A673 (cell line): ENCODE data around the gene RELN. TPM values are rescaled to one million over a fixed set of nuclear protein-coding genes. Genes with fewer than 3 reads are reported as not detected.

Source experiments
- BruUV-seq: library from RNA; stranded (reverse); fragments of 400-500 nt; replicated peaks from 2 replicates; lab custom pipeline; 2021; lab: Mats Ljungman, UMichigan
- CTCF ChIA-PET: fragments of 300-600 bp; sonication (Branson Sonifier 250); formaldehyde crosslinking; loops from one replicate; lab custom pipeline; 2022; ENCODE audit warnings: antibody characterized with exemption; lab: Charles Lee
- POLR2A ChIA-PET: fragments of 300-600 bp; sonication (Branson Sonifier 250); formaldehyde crosslinking; loops from one replicate; lab custom pipeline; 2022; ENCODE audit warnings: antibody characterized with exemption; ENCODE audit not compliant: low non-redundant PET; lab: Charles Lee
- DNase-seq: peaks from one replicate; pipeline ENCODE4 v3.0.0-alpha.2; 2015; ENCODE audit warnings: low spot score
- H3K27ac ChIP-seq: fragments of 200-600 bp; sonication (generic); 2 replicates; pipeline ENCODE4 v1.5.1; 2016; ENCODE audit warnings: mixed run types, low read depth, mild to moderate bottlenecking, mixed read lengths, antibody characterized with exemption, low read length; ENCODE audit not compliant: poor library complexity, severe bottlenecking
- H3K27me3 ChIP-seq: fragments of 200-600 bp; sonication (generic); replicated peaks from 2 replicates; pipeline ENCODE4 v1.6.1; 2017; ENCODE audit warnings: mixed run types, low read depth, mild to moderate bottlenecking, mixed read lengths, antibody characterized with exemption, low read length; ENCODE audit not compliant: insufficient read depth, poor library complexity
- H3K36me3 ChIP-seq: fragments of 200-600 bp; sonication (generic); 2 replicates; pipeline ENCODE4 v1.6.1; 2016; ENCODE audit warnings: mixed run types, mild to moderate bottlenecking, mixed read lengths, antibody characterized with exemption, low read length; ENCODE audit not compliant: insufficient read depth, poor library complexity, severe bottlenecking
- H3K4me1 ChIP-seq: fragments of 200-600 bp; sonication (generic); 2 replicates; pipeline ENCODE4 v1.6.1; 2017; ENCODE audit warnings: mixed run types, mild to moderate bottlenecking, mixed read lengths, antibody characterized with exemption, low read length; ENCODE audit not compliant: insufficient read depth, poor library complexity, severe bottlenecking
- H3K4me3 ChIP-seq: fragments of 200-600 bp; sonication (generic); 2 replicates; pipeline ENCODE4 v1.5.1; 2016; ENCODE audit warnings: low read depth, mixed run types, mild to moderate bottlenecking, mixed read lengths, low read length; ENCODE audit not compliant: poor library complexity, severe bottlenecking
- H3K9me3 ChIP-seq: fragments of 200-600 bp; sonication (generic); 2 replicates; pipeline ENCODE4 v1.6.1; 2016; ENCODE audit warnings: mixed run types, low read depth, mild to moderate bottlenecking, mixed read lengths, antibody characterized with exemption, low read length; ENCODE audit not compliant: poor library complexity, severe bottlenecking
- EZH2 ChIP-seq: fragments of 200-600 bp; sonication (generic); IDR thresholded peaks from 2 replicates; pipeline ENCODE4 v1.6.1; 2017; ENCODE audit warnings: borderline replicate concordance, low read depth, mild to moderate bottlenecking, mixed read lengths, antibody characterized with exemption, low read length; ENCODE audit not compliant: poor library complexity, severe bottlenecking
- intact Hi-C: fragments of 100-400 bp; cut with micrococcal nuclease; formaldehyde crosslinking; loops from one replicate; pipeline ENCODE4 v1.10.0; 2022; ENCODE audit not compliant: unreplicated experiment
- total RNA-seq: library from RNA; stranded (reverse); gene quantifications from 2 replicates; pipeline ENCODE4 v1.2.3, GENCODE V29; 2021
- TF ChIP-seq, protein P1 (sequence below): fragments of 300-800, 200-600 bp; sonication (generic); conservative IDR thresholded peaks from 2 replicates; pipeline ENCODE4 v1.5.1; 2017; ENCODE audit warnings: low read depth, mild to moderate bottlenecking, antibody characterized with exemption, low read length, moderate library complexity, mixed read lengths

RELN gene
- total RNA-seq, 1 experiment from 2014 or later: not detected

DNA sequence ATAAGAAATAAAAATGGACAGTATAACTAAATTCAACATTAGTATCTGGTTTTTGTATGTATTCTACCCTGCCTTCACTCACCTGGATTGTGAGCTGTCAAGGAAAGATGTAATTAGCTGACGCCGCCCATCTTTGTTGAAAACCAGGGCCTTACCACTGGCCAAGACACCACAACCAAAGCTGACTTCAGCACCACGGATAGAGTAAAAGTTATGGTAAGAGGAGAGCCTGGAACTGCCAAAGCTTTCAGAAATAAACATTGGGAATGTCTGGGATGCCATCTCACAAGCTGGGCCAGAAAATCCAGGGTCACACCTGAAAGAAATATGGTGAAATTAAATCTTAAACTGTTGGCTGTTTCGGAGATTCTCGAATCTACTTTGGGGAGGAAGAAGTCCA lies 353.3 kb downstream of the RELN start:
- Histone ChIP-seq H3K27ac (no peak overlapping the region), H3K9me3 (no peaks in the 10 kb centered on the region), H3K36me3 (no peaks in the 10 kb centered on the region), H3K4me1 (no peaks in the 10 kb centered on the region), H3K27me3 (peaks cover 14% of the 10 kb centered on the region), H3K4me3 (no peak overlapping the region)
- DNase-seq: peak; percentile 31
- BruUV-seq: no TSS peak
- no peak for TF ChIP-seq EZH2
- TF ChIP-seq, protein P1, sequence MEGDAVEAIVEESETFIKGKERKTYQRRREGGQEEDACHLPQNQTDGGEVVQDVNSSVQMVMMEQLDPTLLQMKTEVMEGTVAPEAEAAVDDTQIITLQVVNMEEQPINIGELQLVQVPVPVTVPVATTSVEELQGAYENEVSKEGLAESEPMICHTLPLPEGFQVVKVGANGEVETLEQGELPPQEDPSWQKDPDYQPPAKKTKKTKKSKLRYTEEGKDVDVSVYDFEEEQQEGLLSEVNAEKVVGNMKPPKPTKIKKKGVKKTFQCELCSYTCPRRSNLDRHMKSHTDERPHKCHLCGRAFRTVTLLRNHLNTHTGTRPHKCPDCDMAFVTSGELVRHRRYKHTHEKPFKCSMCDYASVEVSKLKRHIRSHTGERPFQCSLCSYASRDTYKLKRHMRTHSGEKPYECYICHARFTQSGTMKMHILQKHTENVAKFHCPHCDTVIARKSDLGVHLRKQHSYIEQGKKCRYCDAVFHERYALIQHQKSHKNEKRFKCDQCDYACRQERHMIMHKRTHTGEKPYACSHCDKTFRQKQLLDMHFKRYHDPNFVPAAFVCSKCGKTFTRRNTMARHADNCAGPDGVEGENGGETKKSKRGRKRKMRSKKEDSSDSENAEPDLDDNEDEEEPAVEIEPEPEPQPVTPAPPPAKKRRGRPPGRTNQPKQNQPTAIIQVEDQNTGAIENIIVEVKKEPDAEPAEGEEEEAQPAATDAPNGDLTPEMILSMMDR: no peak
- CTCF ChIA-PET: no interaction called here
- intact Hi-C loops: no loop called here
- POLR2A ChIA-PET: no interaction called here

DNA sequence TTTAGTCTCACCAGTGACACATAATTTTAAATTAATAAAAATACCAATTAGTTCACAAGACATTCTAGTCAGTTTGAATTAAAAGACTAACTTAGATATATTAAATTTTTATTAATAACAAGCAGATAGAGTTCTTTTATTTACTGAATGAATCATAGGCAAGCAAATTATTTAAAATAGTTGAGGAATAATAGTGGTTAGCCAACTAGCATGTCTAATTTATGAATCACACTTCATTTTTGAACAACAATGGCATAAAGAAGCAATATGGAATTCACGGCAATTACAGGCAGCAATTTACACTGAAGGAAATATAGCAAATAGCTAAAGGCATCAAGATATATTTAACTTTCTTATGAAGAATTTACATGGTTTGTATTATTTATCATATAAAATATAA lies 356.5 kb downstream of the RELN start:
- DNase-seq: no peak
- no peaks in the 10 kb centered on the region for H3K4me1 ChIP-seq
- H3K36me3 ChIP-seq: no peaks in the 10 kb centered on the region
- H3K27ac ChIP-seq: no peak overlapping the region
- no TSS peak for BruUV-seq
- intact Hi-C loops: no loop called here
- no peak overlapping the region for H3K4me3 ChIP-seq
- peaks cover 24% of the 10 kb centered on the region for H3K27me3 ChIP-seq
- ChIA-PET CTCF (no interaction called here), POLR2A (interaction anchor here (0.6 kb wide), 1 partner anchor 329 kb away, joined by 3 read pairs; no protein-coding TSS in a partner anchor)
- no peak for TF ChIP-seq EZH2
- TF ChIP-seq, protein P1: no peak
- H3K9me3 ChIP-seq: no peaks in the 10 kb centered on the region

DNA sequence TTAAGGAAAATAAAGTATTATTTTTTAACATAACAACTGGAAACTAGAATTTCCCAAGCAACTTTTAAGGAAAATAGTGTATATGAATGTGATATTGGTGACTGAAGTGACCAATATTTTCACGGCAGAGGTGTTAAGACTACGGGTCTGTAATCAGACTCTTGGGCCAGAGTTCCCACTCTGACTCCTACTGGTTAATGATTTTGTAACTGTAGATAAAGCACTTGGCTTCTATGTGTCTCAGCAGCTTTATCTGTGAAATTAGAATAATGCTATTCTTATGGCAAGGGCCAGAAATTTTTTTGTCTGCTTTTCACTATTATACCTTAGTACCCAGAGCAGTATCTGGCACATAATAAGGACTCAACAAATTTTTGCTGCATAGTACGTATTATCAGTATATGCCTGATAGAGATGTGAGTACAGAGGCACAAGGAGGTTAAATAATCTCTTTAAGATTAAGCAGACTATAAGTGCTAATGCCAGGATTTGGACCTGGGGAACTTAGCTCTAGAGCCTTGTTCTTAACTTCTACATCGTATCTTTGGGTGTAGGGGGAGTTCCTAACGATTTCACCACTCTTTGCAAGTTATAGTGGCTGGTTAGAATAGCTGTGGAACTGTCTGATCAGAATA lies 357.3 kb downstream of the RELN start:
- Histone ChIP-seq H3K27me3 (peaks cover 25% of the 10 kb centered on the region), H3K4me3 (no peak overlapping the region), H3K4me1 (no peaks in the 10 kb centered on the region), H3K36me3 (no peaks in the 10 kb centered on the region), H3K9me3 (no peaks in the 10 kb centered on the region), H3K27ac (no peak overlapping the region)
- DNase-seq: no peak
- TF ChIP-seq, protein P1: no peak
- no peak for TF ChIP-seq EZH2
- intact Hi-C loops: no loop called here
- ChIA-PET POLR2A (no interaction called here), CTCF (no interaction called here)
- BruUV-seq: no TSS peak
